ENCODE measurements around the gene RAPGEF2.
A peak's percentile ranks its signal among the peaks of the same experiment; 100 is the strongest.
"Not testable (repeated sequence)": the region's sequence is repeated elsewhere in the genome, so short reads cannot be mapped to it uniquely, and the experiment has no call there.

RAPGEF2 gene

DNA sequence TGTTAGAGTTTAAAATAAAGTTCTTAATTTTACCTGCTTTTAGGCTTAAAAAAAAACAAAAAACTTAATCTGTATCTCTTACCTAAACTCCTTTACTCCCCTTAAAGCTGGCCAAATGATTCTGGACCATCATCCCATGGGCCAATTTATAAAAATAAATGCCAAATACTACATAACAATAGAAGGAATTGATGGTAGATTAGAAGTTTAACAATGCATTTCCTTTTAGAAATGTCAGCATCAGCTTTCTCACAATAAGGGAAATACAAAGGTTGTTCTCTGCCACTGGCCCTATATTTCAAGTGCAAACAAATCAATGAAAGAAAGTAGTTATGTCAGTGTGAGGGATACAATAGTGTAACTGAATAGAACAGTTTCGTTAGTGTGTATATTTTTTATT is 5.7 kb upstream of the RAPGEF2 start:
- DNase-seq (ENCODE audit: low read depth in 2 of 3, low spot score in 2 of 3), result no peak

DNA sequence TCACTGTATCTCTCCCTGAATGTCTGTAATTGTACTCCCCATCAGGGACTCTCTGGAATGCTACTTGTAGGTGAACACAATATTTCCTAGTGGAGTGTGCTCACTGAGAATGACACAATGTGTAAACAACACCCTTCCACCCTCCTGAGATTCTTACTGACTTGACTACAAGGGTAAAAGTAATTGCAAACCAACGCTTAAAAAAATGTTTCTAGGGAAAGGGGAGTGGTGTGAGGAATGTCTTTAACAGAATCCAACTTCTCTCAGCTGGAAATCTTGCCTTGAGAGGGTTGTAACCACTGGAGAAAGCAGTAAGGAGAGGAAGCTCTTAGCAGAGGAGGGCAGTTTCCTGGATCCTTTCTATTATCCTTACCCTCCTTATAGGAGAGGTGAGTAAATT is 5.1 kb upstream of the RAPGEF2 start:
- no peak for DNase-seq (ENCODE audit: low read depth in 2 of 3, low spot score in 2 of 3)

DNA sequence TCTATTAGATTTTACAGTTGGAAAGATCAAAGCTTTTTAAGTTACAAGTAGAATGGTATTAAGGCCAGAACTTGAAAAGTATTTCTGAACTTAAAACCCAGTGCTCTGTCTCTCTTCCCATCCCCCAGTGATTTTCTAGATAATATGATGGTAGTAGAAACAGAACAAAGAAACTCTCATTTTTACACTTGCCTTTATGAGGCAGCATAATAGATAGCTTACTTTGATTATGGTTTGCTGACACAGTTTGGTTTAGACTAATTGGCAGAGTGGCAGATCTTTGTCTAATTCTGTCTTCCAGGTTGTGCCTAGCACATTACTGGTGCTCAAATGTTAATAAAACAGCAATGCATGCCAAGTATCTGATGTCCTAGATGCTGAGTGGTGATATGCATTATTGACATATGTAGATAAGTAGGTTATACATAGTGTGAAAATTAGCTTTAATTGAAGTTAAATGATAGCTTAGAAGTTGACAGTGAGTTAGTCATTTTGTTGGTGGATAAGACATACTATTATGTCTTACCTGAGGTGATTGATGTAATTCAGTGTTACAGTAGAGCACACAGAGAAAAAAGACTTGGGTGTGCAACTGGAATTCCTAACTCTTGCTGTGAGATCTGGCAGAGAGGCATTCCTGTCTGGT is 4.3 kb upstream of the RAPGEF2 start:
- no peak for DNase-seq (ENCODE audit: low read depth in 2 of 3, low spot score in 2 of 3)

DNA sequence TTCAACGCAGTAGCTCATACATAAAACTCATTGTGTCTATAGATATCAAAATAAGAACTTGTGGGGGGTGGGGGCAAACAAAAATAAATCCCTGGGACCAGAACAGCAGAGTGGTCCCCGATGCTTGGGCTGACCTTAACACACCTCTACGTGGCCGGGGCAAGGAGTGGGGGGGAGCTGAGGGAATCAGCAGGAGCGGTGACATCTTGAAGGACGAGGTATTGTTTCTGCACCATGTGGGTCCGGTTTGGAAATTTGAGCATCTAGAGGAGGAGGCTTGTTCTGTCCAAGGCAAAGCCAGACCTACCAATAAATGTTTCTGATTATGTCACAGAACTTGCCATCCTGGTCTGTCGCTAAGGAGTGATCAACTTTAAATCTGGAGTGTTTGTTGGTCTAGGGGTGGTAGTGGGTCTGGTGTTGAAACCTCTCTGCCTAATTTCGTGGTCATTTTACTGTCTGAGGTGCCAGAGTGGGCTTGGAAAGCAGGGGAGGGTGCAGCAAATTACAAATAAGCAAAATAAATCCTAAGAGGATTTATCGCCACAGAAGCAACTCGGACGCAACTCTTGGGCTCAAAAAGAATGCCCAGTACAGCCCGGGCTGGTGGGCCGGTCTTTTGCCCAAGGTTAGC is 774 bp upstream of the RAPGEF2 start:
- DNase-seq (ENCODE audit: low read depth in 2 of 3, low spot score in 2 of 3), result no peak

DNA sequence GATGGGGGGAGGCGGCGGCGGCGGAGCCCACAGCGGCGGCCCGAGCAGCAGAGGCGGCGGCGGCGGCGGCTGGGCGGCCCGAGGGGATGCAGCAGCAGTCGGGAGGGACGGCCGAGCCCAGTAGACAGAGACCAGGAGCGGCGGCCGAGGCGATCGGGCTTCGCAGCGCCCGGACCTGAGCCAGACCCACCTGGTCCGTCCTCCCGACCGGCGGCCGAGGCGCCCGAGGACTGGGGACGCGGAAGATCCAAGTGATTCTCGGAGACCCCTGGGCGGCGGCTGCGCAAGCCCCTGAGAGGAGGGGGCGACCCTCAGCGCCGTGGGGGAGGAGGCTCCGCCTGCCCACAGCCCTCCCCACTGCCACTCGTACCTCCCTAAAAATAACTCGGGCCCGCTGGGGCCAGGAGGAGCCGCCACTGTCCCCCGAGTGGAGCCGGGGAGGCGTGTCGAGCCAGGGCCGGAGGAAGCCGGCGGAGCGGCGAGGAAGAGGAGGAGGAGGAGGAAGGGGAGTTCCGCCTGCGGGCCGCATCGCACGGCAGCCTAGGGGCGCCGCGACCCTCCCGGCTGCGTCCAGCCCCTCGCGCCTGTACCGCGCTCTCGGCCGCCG is 608 bp downstream of the RAPGEF2 start:
- DNase-seq (ENCODE audit: low read depth in 2 of 3, low spot score in 2 of 3), result peak; percentile 13 to 22 (median 18)

DNA sequence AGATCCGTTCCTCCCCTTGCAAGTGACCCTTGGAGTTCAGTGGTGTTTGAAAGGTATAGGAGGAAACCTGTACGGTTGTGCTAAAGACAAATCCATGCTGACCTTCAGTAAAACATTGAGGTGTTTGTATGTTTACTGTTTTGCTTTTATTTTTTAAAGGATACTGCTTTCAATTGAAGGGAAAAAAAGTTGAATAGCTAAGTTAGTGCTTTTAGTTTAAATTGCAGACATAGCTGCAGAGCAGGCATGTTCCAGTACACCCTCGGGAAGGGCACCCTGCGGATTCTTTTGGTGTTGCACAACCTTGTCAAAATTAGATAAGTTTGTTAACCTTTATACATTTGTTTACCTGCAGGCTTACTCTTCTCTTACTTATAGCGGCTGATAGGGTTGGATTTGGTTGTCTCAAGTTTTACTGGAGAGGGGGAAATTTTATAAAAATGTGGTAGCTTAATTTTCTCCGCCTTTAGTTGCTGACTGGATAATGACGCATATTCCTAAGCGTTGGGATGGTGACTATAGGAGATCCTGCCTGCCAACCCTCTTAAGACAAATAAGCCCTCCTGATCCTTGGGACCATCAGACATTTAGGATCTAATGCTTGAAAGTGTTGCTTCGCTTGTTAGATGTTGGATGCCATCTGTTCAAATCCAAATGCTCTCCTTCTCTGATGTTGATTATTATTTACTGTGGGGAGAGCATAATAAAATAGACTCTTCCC is 2.0 kb downstream of the RAPGEF2 start:
- no peak for DNase-seq (ENCODE audit: low read depth in 2 of 3, low spot score in 2 of 3)

DNA sequence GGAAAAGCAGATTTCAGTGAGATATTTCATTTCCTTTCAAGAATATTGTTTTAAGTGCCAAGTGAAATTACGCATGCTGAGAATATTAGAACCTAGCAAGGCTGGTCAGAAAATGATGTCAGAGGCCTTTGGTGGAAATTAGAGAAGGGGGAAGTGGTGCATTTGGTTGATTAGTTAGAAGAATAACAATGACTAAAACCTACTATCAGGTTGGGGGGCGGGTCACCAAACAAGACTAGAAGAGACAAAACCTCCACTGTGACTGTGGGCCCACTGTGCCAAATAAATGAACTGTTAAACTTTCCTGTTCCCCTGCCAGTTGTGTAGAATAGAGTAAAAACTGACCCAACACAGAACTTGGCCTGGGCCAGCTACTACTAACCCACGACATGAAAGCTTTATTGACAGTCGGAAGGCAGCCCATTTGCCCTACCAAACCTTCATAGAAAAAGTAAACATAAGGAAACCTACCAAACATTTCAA is 2.9 kb downstream of the RAPGEF2 start:
- no peak for DNase-seq (ENCODE audit: low read depth in 2 of 3, low spot score in 2 of 3)

DNA sequence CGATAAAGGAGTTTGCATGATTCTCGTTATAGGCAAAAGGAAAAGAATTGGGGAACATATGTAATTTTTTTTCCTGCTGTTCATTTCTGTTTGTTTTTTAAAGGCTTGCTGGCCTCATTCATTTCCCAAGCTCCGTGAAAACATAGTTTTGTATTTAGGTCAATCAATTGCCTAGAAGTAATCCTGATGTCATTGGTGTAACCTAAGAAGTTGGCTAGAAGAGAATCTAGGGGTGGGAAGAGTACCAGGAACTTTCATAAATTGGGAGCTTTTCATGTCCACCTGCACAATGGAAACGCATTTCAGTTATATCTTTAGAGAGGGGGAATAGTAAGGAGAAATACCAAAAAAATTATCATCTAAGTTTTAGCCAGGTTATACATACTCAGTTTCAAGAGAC is 3.8 kb downstream of the RAPGEF2 start:
- no peak for DNase-seq (ENCODE audit: low read depth in 2 of 3, low spot score in 2 of 3)

DNA sequence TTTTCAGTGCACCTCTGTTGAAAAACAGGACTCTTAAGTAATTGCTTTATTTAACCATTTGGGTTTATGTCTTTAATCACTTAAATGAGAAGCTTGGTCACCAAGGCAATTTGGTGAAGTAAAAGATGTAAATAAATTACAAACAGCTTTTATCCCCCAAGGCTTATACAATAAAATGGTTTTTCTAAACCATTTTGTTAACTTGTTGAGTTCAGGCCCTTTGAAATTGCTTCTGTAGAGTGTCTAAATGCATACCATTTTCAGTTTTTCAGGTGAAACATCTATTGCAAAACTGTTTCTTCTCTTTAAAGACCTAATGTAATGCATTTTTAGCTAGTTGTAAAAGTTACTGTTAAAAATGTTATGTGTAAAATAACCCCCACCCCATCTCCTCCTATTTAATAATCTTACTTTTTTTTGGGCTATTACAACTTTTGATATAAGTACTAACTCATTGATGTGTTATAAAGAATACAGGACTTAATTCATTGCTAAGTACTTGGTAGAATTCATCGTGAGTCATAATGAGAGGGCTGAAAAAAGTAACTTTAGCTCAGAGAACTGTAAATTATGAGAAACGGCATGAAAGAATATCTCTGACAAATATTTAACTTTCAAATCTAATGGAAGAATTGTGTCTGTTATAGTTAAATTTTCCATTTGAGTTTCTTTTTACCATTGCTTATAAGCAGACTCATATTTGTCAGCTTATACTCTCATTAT is 4.5 kb downstream of the RAPGEF2 start:
- no peak for DNase-seq (ENCODE audit: low read depth in 2 of 3, low spot score in 2 of 3)

DNA sequence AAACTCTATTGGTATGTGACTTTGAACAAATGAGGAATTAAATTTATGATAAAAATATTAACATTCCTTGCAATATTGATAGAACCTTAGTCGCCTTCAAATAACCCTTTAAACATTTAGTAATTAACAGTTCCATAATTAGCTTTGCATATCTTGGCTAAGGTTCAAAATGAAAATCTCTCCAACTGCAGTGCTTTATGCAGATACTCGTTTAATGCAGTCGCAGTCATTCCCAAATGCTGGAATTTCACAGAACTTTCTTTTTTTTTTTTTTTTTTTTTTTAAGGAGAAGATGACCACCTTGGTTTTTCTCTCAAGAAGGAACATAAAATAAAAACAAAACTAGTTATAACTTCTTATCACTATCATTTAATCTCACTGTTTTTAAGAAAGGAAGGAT is 5.2 kb downstream of the RAPGEF2 start:
- no peak for DNase-seq (ENCODE audit: low read depth in 2 of 3, low spot score in 2 of 3)

DNA sequence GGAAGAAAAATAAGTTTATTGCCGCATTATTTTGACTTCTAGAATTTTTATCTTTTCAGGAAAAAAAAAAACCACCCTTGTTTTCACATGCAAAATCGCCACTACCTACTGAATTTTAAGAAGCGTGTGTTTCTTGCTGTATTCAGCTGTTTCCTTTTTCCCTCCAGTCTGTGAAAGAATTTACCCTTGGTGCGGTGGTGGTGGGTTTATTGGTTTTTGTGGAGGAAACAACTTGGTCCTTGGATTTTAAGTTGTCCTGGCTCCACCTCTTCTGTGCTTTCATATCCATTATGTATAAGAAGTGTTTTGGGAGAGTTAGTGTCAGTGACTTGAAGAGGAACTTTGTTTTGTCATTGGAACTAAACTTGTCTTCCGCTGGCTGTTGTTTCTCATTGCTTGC is 8.1 kb downstream of the RAPGEF2 start:
- no peak for DNase-seq (ENCODE audit: low read depth in 2 of 3, low spot score in 2 of 3)

DNA sequence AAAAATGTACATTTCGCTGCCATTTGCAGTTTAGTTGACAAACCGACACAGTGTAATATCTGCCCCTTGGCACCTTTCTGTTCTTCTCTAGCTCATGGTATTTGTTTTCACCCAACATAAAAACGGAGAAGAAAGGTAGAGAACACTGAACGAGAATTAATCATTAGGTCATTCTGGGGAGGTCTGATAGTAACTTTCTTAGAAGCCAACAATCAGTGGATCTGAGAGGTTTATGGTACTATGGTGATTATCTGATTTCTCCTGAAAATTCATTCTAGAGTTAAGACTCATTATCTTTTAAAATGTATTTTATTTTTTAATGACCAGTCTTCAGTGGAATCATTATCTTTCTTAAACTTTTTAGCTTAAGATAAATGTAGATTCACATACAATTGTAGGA is 8.5 kb downstream of the RAPGEF2 start:
- no peak for DNase-seq (ENCODE audit: low read depth in 2 of 3, low spot score in 2 of 3)

DNA sequence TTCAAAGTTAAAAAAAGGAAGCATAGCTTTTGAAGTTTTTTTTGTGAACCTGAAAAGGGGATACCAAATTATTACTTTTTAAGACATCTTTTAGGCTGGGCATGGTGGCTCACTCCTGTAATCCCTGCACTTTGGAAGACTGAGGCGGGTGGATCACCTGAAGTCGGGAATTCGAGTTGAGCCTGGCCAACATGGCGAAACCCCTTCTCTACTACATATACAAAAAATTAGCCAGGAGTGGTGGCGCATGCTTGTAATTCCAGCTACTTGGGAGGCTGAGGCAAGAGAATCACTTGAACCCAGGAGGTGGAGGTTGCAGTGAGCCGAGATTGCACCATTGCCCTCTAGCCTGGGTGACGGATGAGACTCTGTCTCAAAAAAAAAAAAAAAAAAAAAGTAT is 10.5 kb downstream of the RAPGEF2 start:
- not testable (repeated sequence) for DNase-seq (ENCODE audit: low read depth in 2 of 3, low spot score in 2 of 3)

DNA sequence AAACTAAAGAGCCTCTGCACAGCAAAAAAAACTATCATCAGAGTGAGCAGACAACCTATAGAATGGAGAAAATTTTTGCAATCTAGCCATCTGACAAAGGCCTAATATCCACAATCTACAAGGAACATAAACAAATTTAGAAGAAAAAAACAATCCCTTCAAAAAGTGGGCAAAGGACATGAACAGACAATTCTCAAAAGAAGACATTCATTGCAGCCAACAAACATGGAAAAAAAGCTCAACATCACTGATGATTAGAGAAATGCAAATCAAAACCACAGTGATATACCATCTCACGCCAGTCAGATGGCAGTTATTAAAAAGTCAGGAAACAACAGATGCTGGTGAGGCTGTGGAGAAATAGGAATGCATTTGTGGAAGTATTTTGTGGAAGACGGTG is 13.2 kb downstream of the RAPGEF2 start:
- not testable (repeated sequence) for DNase-seq (ENCODE audit: low read depth in 2 of 3, low spot score in 2 of 3)

DNA sequence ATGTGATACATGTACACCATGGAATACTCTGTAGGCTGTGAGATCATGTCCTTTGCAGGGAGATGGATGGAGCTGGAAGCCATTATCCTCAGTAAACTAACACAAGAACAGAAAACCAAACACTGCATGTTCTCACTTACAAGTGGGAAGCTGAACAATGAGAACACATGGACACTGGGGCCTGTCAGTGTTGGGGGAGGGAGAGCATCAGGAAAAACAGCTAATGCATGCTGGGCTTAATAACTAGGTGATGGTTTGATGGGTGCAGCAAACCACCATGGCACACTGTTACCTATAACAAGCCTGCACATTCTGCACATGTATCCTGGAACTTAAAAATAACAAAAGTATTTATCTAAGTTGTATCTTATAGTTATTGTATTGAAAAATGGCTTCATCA is 13.8 kb downstream of the RAPGEF2 start:
- DNase-seq (ENCODE audit: low read depth in 2 of 3, low spot score in 2 of 3), result not testable (repeated sequence)

DNA sequence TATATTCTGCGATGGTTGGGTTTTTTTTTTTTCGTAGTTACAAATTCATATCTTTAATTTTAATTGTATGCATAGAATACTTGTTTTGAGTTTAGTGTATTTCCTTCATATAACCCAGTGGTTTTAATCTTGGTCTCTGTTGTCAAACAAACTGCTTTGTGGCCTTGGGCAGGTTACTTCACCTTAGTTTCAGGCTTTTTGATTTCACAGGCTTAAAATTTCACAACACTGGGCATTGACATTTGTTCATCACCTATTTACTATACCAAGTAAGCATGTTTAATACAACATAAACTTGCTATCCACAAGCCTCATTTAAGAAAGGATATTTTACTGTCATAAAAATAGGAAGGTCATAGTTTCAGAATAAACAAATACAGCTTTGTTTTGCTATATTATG is 14.7 kb downstream of the RAPGEF2 start:
- DNase-seq (ENCODE audit: low read depth in 2 of 3, low spot score in 2 of 3), result no peak

DNA sequence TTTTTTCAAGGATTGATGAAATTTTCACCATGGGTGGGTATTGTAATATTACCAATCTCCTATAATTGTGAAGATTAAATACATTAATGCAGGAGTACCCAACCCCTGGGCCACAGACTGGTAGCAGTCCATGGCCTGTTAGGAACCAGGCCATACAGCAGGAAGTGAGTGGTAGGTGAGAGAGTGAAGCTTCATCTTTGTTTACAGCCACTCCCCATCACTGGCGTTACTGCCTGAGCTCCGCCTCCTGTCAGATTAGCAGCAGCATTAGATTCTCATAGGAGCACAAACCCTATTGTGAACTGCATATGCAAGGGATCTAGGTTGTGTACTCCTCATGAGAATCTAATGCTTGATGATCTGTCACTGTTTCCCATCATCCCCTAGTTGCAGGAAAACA is 15.1 kb downstream of the RAPGEF2 start:
- DNase-seq (ENCODE audit: low read depth in 2 of 3, low spot score in 2 of 3), result no peak

DNA sequence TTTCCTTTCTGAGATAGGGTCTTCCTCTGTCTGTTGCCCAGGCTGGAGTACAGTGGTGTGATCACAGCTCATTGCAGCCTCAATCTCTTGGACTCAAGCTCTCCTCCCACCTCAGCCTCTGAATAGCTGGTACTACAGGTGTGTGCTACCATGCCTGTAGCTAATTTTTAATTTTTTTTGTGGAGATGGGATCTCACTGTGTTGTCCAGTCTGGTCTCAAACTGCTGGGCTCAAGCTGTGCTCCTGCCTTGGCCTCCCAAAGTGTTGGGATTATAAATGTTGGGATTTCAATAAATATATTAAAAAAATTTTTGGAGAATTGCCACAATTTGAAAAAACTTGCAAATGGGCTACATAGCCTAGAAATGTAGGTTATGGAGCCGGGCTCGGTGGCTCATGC is 18.5 kb downstream of the RAPGEF2 start:
- DNase-seq (ENCODE audit: low read depth in 2 of 3, low spot score in 2 of 3), result no peak

DNA sequence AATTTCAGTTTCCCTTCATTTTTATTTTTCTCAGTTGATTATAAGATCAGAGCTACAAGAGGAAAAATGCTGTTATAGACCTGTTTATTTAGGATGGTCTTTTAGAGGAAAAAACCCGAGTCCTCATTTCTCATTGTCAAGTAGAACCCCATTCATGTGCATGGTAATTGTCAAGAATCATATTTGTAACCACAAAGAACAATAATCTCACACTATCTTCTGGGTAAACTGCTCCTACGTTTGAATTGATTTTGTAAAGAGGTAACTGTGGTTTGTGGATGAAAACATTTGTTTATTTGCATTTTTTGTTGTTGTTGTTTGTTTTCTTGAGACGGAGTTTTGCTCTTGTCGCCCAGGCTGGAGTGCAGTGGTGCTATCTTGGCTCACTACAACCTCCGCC is 23.8 kb downstream of the RAPGEF2 start:
- no peak for DNase-seq (ENCODE audit: low read depth in 2 of 3, low spot score in 2 of 3)

DNA sequence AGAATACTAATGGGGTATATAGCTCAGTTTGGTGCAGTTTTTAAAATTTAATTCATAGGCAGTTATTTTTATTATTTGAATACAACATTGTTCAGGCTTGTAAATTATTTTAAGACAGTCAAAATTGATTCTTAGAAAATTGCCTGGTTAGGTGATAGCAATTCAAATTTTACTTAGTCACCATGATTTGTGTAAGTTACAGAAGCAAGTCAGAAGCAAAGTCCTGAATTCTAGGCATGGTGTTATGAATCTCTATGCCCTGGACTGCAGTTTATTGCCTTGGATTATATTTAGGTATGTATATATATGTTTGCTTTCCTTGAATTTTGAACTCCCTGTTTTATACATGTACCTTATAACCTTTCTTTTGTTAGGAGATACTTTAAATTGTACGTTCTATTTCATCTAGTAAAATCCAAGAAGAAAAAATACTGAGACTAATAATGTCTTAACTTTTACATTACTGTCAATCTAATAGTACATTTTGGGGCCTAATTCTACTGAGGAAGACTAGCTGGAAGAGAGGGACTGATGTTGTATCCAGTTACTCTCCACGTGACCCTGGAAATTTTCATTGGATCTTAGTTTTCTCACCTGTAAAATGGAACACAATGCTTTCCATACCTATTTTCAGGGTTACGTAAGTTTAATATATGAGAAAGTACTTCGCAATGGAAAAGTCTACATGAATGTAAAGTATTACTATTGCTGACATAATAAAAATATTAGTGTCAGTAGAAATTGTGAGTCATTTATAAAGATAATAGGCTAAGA is 25.1 kb downstream of the RAPGEF2 start:
- no peak for DNase-seq (ENCODE audit: low read depth in 2 of 3, low spot score in 2 of 3)
